ENCODE measurements around the gene EPGN.

EPGN gene

DNA sequence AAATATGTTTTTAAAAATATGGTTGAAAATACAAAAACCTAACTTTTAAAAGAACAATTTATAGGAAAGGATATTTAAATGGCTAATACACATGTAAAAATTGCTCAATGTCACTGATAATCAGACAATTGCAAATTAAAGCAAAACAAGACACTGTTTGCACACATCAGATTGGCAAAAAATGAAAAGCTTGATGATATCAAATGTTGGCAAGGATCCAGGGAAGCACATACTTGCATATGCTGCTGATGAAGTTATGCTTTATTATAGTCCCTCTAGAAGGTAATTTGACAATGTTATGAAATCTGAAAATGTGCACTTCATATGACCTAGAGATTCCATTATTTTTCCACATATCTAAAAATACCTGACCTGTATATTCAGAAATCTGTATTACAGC is 45.7 kb upstream of the EPGN start:
- Histone ChIP-seq H3K4me3 (replicated peaks; ENCODE audit: insufficient read depth, low read length) (no peak overlapping the region), H3K27ac (replicated peaks) (no peak overlapping the region), H3K27me3 (ENCODE audit: insufficient read depth, poor library complexity, severe bottlenecking) (no peaks in the 10 kb centered on the region)
- TF ChIP-seq SPI1 (IDR thresholded peaks at IDR 0.05; ENCODE audit: borderline replicate concordance, low read depth) (no peak), CTCF (IDR thresholded peaks at IDR 0.05; ENCODE audit: insufficient read depth, low read length) (no peak), POLR2AphosphoS5 (IDR thresholded peaks at IDR 0.05; ENCODE audit: low read depth) (no peak), REST (IDR thresholded peaks at IDR 0.05; ENCODE audit: insufficient replicate concordance, low read depth) (no peak), GABPA (IDR thresholded peaks at IDR 0.05; ENCODE audit: low read depth) (no peak)
- DNase-seq (ENCODE audit: low read depth in 1 of 2, low spot score in 1 of 2): no peak

- no peak for DNase-seq (ENCODE audit: low read depth in 1 of 2, low spot score in 1 of 2)
- Histone ChIP-seq H3K27me3 (ENCODE audit: insufficient read depth, poor library complexity, severe bottlenecking) (no peaks in the 10 kb centered on the region), H3K4me3 (replicated peaks; ENCODE audit: insufficient read depth, low read length) (no peak overlapping the region), H3K27ac (replicated peaks) (no peak overlapping the region)
- TF ChIP-seq POLR2AphosphoS5 (IDR thresholded peaks at IDR 0.05; ENCODE audit: low read depth): no peak
- no peak for TF ChIP-seq GABPA (IDR thresholded peaks at IDR 0.05; ENCODE audit: low read depth)
- TF ChIP-seq CTCF (IDR thresholded peaks at IDR 0.05; ENCODE audit: insufficient read depth, low read length): no peak
- TF ChIP-seq SPI1 (IDR thresholded peaks at IDR 0.05; ENCODE audit: borderline replicate concordance, low read depth): no peak
- TF ChIP-seq REST (IDR thresholded peaks at IDR 0.05; ENCODE audit: insufficient replicate concordance, low read depth): no peak
These were observed 44.7 kb upstream of the EPGN start for GRCh38 chr4:74263551-74263950.

DNA sequence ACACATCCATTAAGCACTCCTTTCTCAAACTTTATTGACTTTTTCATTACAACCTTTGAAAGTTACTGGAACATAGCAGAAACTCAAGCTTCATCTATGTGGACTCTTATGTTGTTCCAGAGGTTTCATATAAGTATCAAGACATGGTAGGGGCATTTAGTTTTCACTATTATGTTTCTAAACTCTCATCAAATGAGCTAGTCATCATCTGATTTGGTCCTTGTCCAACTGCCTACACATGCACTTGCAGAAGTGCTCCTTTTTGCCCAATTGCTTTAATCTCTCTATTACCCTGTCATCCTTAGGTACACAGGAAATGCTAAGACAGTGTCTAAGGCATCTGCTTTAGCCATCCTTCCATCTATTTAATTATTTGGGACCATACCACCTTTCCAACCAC is 42.2 kb upstream of the EPGN start:
- TF ChIP-seq POLR2AphosphoS5 (IDR thresholded peaks at IDR 0.05; ENCODE audit: low read depth) (no peak), REST (IDR thresholded peaks at IDR 0.05; ENCODE audit: insufficient replicate concordance, low read depth) (no peak), GABPA (IDR thresholded peaks at IDR 0.05; ENCODE audit: low read depth) (no peak), CTCF (IDR thresholded peaks at IDR 0.05; ENCODE audit: insufficient read depth, low read length) (no peak), SPI1 (IDR thresholded peaks at IDR 0.05; ENCODE audit: borderline replicate concordance, low read depth) (no peak)
- no peak for DNase-seq (ENCODE audit: low read depth in 1 of 2, low spot score in 1 of 2)
- Histone ChIP-seq H3K27me3 (ENCODE audit: insufficient read depth, poor library complexity, severe bottlenecking) (no peaks in the 10 kb centered on the region), H3K27ac (replicated peaks) (no peak overlapping the region), H3K4me3 (replicated peaks; ENCODE audit: insufficient read depth, low read length) (no peak overlapping the region)
